HL-60 (cell line): ENCODE results near the gene JPH4.

Source experiments
- TF ChIP-seq, protein P1 (sequence below): IDR thresholded peaks from one replicate; pipeline ENCODE4 v1.5.1; 2011; ENCODE audit warnings: low read length, control low read depth, inconsistent platforms; ENCODE audit not compliant: insufficient read depth
- TF ChIP-seq, protein P2 (sequence below): IDR thresholded peaks from 2 replicates; pipeline ENCODE4 v1.6.1; 2012; ENCODE audit warnings: low read depth; ENCODE audit not compliant: insufficient replicate concordance

- TF ChIP-seq, protein P1, sequence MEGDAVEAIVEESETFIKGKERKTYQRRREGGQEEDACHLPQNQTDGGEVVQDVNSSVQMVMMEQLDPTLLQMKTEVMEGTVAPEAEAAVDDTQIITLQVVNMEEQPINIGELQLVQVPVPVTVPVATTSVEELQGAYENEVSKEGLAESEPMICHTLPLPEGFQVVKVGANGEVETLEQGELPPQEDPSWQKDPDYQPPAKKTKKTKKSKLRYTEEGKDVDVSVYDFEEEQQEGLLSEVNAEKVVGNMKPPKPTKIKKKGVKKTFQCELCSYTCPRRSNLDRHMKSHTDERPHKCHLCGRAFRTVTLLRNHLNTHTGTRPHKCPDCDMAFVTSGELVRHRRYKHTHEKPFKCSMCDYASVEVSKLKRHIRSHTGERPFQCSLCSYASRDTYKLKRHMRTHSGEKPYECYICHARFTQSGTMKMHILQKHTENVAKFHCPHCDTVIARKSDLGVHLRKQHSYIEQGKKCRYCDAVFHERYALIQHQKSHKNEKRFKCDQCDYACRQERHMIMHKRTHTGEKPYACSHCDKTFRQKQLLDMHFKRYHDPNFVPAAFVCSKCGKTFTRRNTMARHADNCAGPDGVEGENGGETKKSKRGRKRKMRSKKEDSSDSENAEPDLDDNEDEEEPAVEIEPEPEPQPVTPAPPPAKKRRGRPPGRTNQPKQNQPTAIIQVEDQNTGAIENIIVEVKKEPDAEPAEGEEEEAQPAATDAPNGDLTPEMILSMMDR, result no peak
- TF ChIP-seq, protein P2, sequence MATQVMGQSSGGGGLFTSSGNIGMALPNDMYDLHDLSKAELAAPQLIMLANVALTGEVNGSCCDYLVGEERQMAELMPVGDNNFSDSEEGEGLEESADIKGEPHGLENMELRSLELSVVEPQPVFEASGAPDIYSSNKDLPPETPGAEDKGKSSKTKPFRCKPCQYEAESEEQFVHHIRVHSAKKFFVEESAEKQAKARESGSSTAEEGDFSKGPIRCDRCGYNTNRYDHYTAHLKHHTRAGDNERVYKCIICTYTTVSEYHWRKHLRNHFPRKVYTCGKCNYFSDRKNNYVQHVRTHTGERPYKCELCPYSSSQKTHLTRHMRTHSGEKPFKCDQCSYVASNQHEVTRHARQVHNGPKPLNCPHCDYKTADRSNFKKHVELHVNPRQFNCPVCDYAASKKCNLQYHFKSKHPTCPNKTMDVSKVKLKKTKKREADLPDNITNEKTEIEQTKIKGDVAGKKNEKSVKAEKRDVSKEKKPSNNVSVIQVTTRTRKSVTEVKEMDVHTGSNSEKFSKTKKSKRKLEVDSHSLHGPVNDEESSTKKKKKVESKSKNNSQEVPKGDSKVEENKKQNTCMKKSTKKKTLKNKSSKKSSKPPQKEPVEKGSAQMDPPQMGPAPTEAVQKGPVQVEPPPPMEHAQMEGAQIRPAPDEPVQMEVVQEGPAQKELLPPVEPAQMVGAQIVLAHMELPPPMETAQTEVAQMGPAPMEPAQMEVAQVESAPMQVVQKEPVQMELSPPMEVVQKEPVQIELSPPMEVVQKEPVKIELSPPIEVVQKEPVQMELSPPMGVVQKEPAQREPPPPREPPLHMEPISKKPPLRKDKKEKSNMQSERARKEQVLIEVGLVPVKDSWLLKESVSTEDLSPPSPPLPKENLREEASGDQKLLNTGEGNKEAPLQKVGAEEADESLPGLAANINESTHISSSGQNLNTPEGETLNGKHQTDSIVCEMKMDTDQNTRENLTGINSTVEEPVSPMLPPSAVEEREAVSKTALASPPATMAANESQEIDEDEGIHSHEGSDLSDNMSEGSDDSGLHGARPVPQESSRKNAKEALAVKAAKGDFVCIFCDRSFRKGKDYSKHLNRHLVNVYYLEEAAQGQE, result no peak
Observed at GRCh38 chr14:23573384-23574015, 5.1 kb downstream of the JPH4 start.
